GM23248 (cell line): Measurements from ENCODE around the gene AP1M2. TPM values are rescaled to one million over a fixed set of nuclear protein-coding genes. Genes with fewer than 3 reads are reported as not detected.

Source experiments
- DNase-seq: peaks from one replicate; pipeline ENCODE4 v3.0.0-alpha.2; 2015
- H2AFZ ChIP-seq: fragments of 200-600 bp; sonication (generic); 2 replicates; pipeline ENCODE4 v1.6.1; 2016; ENCODE audit warnings: antibody characterized with exemption
- H3F3A ChIP-seq: fragments of 200-600 bp; sonication (generic); 2 replicates; pipeline ENCODE4 v1.6.1; 2016; ENCODE audit warnings: mild to moderate bottlenecking, antibody characterized with exemption, mixed run types; ENCODE audit not compliant: insufficient read depth
- H3K27ac ChIP-seq: fragments of 200-600 bp; sonication (generic); 2 replicates; pipeline ENCODE4 v1.5.1; 2016; ENCODE audit warnings: mild to moderate bottlenecking
- H3K27me3 ChIP-seq: fragments of 200-600 bp; sonication (generic); replicated peaks from 2 replicates; pipeline ENCODE4 v1.6.1; 2016; ENCODE audit warnings: mild to moderate bottlenecking; ENCODE audit not compliant: insufficient read depth
- H3K36me3 ChIP-seq: fragments of 200-600 bp; sonication (generic); 2 replicates; pipeline ENCODE4 v1.6.1; 2016; ENCODE audit warnings: low read depth, mild to moderate bottlenecking
- H3K4me1 ChIP-seq: fragments of 200-600 bp; sonication (generic); 2 replicates; pipeline ENCODE4 v1.6.1; 2016; ENCODE audit warnings: mild to moderate bottlenecking; ENCODE audit not compliant: insufficient read depth
- H3K4me2 ChIP-seq: fragments of 200-600 bp; sonication (generic); one replicate; pipeline ENCODE4 v1.6.1; 2016; ENCODE audit warnings: mild to moderate bottlenecking; ENCODE audit not compliant: unreplicated experiment
- H3K4me3 ChIP-seq: fragments of 200-600 bp; sonication (generic); 2 replicates; pipeline ENCODE4 v1.5.1; 2016; ENCODE audit warnings: mild to moderate bottlenecking
- H3K79me2 ChIP-seq: fragments of 200-600 bp; sonication (generic); 2 replicates; pipeline ENCODE4 v1.6.1; 2016; ENCODE audit warnings: mild to moderate bottlenecking; ENCODE audit not compliant: insufficient read depth
- H3K9ac ChIP-seq: fragments of 200-600 bp; sonication (generic); 2 replicates; pipeline ENCODE4 v1.6.1; 2016; ENCODE audit warnings: mild to moderate bottlenecking
- H3K9me2 ChIP-seq: fragments of 200-600 bp; sonication (generic); 2 replicates; pipeline ENCODE4 v1.6.1; 2016; ENCODE audit warnings: mixed run types, mild to moderate bottlenecking, moderate library complexity; ENCODE audit not compliant: insufficient read depth
- H3K9me3 ChIP-seq: fragments of 200-600 bp; sonication (generic); one replicate; pipeline ENCODE4 v1.6.1; 2017; ENCODE audit warnings: low read depth
- H4K20me1 ChIP-seq: fragments of 200-600 bp; sonication (generic); 2 replicates; pipeline ENCODE4 v1.6.0; 2016; ENCODE audit not compliant: insufficient read depth
- EZH2 ChIP-seq: fragments of 200-600 bp; sonication (generic); IDR thresholded peaks from 2 replicates; pipeline ENCODE4 v1.6.1; 2018; ENCODE audit warnings: antibody characterized with exemption, mild to moderate bottlenecking; ENCODE audit not compliant: insufficient read depth, poor library complexity, severe bottlenecking
- EZH2phosphoT487 ChIP-seq: fragments of 200-600 bp; sonication (generic); IDR thresholded peaks from 2 replicates; pipeline ENCODE4 v1.6.1; 2018; ENCODE audit warnings: antibody characterized with exemption, moderate library complexity, mild to moderate bottlenecking, low read depth; ENCODE audit not compliant: insufficient read depth
- WGBS, 2 experiments: methylation state at CpG; one replicate each; pipeline ENCODE4 v1.1.6; 2015 to 2017; ENCODE audit warnings: low lambda C conversion rate in 2 of 2, low coverage in 1 of 2; ENCODE audit errors: missing lambda C conversion rate in 2 of 2; 5-methylcytosine and 5-hydroxymethylcytosine counted together
- in situ Hi-C: fragments of 300-500 bp; cut with MboI; formaldehyde crosslinking; loops from 2 replicates; pipeline ENCODE4 v1.15.0; 2020
- polyA plus RNA-seq: library from polyadenylated mRNA; unstranded; fragments of >200 nt; fragmentation: Nextera tagmentation; extraction: Ambion mirVana; gene quantifications from 2 replicates; pipeline ENCODE4 v1.2.1, GENCODE V29; 2016
- total RNA-seq: library from RNA; depleted of rRNA; stranded (reverse); fragments of >200 nt; shearing (Covaris generic); gene quantifications from 2 replicates; pipeline ENCODE4 v1.2.3, GENCODE V29; 2014

Gene AP1M2
- total and polyA plus RNA-seq, 2 experiments from 2014 or later, result not detected

- Histone ChIP-seq H3K27ac (no peak overlapping the region), H3K36me3 (no peaks in the 10 kb centered on the region), H3K4me1 (peaks cover 3% of the 10 kb centered on the region; the same call in 1 of the 2 replicates), H3K4me3 (no peak overlapping the region), H3K9me3 (no peaks in the 10 kb centered on the region), H4K20me1 (no peaks in the 10 kb centered on the region), H3K4me2 (no peak overlapping the region), H3K27me3 (peaks cover 9% of the 10 kb centered on the region), H3K79me2 (no peaks in the 10 kb centered on the region), H3K9ac (no peak overlapping the region), H3K9me2 (no peaks in the 10 kb centered on the region), H3F3A (no peaks in the 10 kb centered on the region), H2AFZ (no peak overlapping the region)
- in situ Hi-C loops, result loop anchor here (5.0 kb wide), 1 partner anchor 59 kb away; no protein-coding TSS in a partner anchor
- 58 to 67% methylated on average over 9 of the region's 9 CpGs for WGBS, 2 experiments
- DNase-seq, result no peak
- TF ChIP-seq EZH2phosphoT487 (no peak), EZH2 (no peak)
Observed at GRCh38 chr19:10583036-10583776, 3.9 kb downstream of the AP1M2 start.

GRCh38 chr19:10582091-10582490 lies 5.0 kb downstream of the AP1M2 start:
- Histone ChIP-seq H3K79me2 (no peaks in the 10 kb centered on the region), H3K27me3 (no peaks in the 10 kb centered on the region), H3F3A (no peaks in the 10 kb centered on the region), H4K20me1 (no peaks in the 10 kb centered on the region), H3K4me1 (peaks cover 3% of the 10 kb centered on the region; the same call in 1 of the 2 replicates), H3K9me3 (no peaks in the 10 kb centered on the region), H3K36me3 (no peaks in the 10 kb centered on the region), H2AFZ (no peak overlapping the region), H3K9ac (no peak overlapping the region), H3K4me3 (no peak overlapping the region), H3K27ac (no peak overlapping the region), H3K9me2 (no peaks in the 10 kb centered on the region), H3K4me2 (no peak overlapping the region)
- TF ChIP-seq EZH2 (no peak), EZH2phosphoT487 (no peak)
- 66 to 71% methylated on average over 13 of the region's 13 CpGs for WGBS, 2 experiments
- DNase-seq, result no peak
- in situ Hi-C loops, result loop anchor here (5.0 kb wide), 1 partner anchor 60 kb away; no protein-coding TSS in a partner anchor

GRCh38 chr19:10580979-10581631 lies 6.0 kb downstream of the AP1M2 start:
- WGBS, 2 experiments, result 11 to 12% methylated on average over 30 to 31 of the region's 31 CpGs
- in situ Hi-C loops, result loop anchor here (5.0 kb wide), 1 partner anchor 61 kb away; no protein-coding TSS in a partner anchor
- no peaks in the 10 kb centered on the region for H3K27me3 ChIP-seq
- no peaks in the 10 kb centered on the region for H3K9me3 ChIP-seq
- no peaks in the 10 kb centered on the region for H3K79me2 ChIP-seq
- H3K9me2 ChIP-seq, result no peaks in the 10 kb centered on the region
- H3K4me1 ChIP-seq, result peaks cover 3% of the 10 kb centered on the region; the same call in 1 of the 2 replicates
- H3F3A ChIP-seq, result no peaks in the 10 kb centered on the region
- no peaks in the 10 kb centered on the region for H4K20me1 ChIP-seq
- DNase-seq, result peak; percentile 98
- H3K4me2 ChIP-seq, result peak overlapping the region; percentile 81
- no peak overlapping the region for H3K27ac ChIP-seq
- H3K4me3 ChIP-seq, result peak overlapping the region; percentile 51; the same call in 1 of the 2 replicates
- H3K36me3 ChIP-seq, result no peaks in the 10 kb centered on the region
- H2AFZ ChIP-seq, result peak overlapping the region; percentile 78
- TF ChIP-seq EZH2 (no peak), EZH2phosphoT487 (no peak)
- no peak overlapping the region for H3K9ac ChIP-seq

- DNase-seq, result no peak
- peaks cover 3% of the 10 kb centered on the region; the same call in 1 of the 2 replicates for H3K4me1 ChIP-seq
- H3K9me2 ChIP-seq, result no peaks in the 10 kb centered on the region
- TF ChIP-seq EZH2 (no peak), EZH2phosphoT487 (no peak)
- no peak overlapping the region for H3K9ac ChIP-seq
- H3K79me2 ChIP-seq, result no peaks in the 10 kb centered on the region
- no peaks in the 10 kb centered on the region for H3F3A ChIP-seq
- 45 to 50% methylated on average over 5 to 6 of the region's 6 CpGs for WGBS, 2 experiments
- no peak overlapping the region for H3K4me2 ChIP-seq
- in situ Hi-C loops, result no loop called here
- no peaks in the 10 kb centered on the region for H3K27me3 ChIP-seq
- no peak overlapping the region for H3K27ac ChIP-seq
- no peaks in the 10 kb centered on the region for H3K9me3 ChIP-seq
- no peak overlapping the region for H3K4me3 ChIP-seq
- no peaks in the 10 kb centered on the region for H4K20me1 ChIP-seq
- no peaks in the 10 kb centered on the region for H3K36me3 ChIP-seq
- H2AFZ ChIP-seq, result no peak overlapping the region
Observed at GRCh38 chr19:10577951-10578350, 9.2 kb downstream of the AP1M2 start.
